Neural progenitor cell (in vitro differentiated cells): Measurements from ENCODE around the gene PODN.

Source experiments
- CTCF ChIP-seq: fragments of 200-600 bp; sonication (generic); IDR thresholded peaks from 2 replicates; pipeline ENCODE4 v1.5.1; 2017; ENCODE audit warnings: antibody characterized with exemption, mild to moderate bottlenecking
- EZH2 ChIP-seq: fragments of 200-600 bp; sonication (generic); IDR thresholded peaks from 2 replicates; pipeline ENCODE4 v1.6.1; 2017; ENCODE audit warnings: antibody characterized with exemption, mild to moderate bottlenecking, moderate library complexity
- EZH2phosphoT487 ChIP-seq: fragments of 200-600 bp; sonication (generic); IDR thresholded peaks from 2 replicates; pipeline ENCODE4 v1.6.1; 2017; ENCODE audit warnings: antibody characterized with exemption

DNA sequence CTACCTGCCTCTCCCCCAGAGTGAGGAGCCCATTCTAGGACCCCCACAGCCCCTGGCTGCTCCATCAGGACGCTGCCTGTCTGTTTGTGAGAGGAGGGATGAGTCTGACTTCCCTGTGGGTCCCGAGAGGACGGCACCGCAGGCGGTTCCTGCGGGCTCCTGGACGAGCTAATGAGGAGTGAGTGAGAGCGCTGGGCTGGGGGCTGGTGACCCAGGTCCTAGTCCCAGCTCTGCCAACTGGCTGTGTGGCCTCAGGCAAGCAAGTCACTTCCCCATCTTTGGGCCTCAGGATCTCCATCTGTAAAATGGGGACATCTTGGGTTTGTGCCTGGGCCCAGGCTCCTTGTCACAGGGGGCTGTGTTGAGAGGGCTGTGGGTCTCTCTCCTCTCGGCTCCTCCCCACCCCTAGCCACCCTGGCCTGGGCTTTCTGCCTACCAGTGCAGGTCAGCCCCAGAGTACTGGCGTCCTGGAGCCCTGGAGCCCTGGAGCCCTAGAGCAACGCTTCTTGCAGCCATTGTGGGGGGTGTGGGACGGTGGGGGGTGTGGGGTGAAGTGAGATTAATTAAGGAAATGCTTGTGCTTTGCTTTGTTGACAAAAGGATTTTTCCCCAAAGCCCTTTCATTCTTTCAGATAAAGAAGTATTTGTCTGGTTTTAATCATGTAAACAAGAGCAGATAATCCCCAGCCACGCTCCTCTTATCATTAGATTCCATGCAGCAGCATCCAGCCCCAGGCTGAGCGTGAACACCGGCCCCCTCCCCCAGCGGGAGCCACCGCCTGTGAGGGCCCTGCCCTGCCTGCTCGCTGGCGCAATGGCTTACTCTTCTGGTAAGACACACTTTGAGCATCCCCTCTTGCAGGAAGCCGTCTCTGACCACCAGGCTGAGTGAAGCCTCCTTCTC, 53.6 kb downstream of the PODN start:
- TF ChIP-seq CTCF, result no peak
- TF ChIP-seq EZH2, result no peak
- peak; percentile 95 for TF ChIP-seq EZH2phosphoT487
